ENCODE measurements around the gene MARCOL.

Gene MARCOL, protein sequence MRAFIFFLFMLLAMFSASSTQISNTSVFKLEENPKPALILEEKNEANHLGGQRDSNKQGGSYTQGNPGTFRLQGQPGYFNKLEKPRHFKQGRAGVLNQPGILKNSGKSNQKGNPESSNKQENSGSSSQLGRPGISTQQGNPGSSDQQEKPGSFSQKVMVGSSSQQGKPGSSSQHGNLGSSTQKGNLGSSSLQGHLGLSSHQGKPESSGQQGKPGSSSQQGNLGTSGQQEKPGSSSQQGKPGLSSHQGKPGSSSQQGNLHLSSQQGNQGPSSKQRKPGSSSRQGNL

DNA sequence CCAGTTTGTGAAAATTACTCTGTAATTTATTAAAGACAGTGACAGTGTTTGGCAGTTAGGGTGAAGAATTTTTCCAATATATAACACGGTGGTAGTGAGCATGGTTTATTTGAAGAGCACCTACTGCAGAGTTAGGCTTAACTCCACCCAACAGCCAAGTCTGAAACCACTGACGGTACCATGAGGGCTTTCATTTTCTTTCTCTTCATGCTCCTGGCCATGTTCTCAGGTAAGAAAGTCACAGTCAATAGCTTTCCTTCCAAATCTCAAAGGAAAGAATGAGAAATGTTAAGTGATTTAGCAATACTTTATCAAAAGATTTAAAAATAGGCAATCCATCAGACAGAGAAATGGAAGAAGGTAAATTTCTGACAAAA is at the start of gene MARCOL:
Gene MARCOL, plus strand, starts transcription at position 108 of the 377 bp plus-strand sequence. Its CDS starts 73 bp downstream, at position 181.
- DNase-seq (ENCODE audit: low spot score), result no peak

DNA sequence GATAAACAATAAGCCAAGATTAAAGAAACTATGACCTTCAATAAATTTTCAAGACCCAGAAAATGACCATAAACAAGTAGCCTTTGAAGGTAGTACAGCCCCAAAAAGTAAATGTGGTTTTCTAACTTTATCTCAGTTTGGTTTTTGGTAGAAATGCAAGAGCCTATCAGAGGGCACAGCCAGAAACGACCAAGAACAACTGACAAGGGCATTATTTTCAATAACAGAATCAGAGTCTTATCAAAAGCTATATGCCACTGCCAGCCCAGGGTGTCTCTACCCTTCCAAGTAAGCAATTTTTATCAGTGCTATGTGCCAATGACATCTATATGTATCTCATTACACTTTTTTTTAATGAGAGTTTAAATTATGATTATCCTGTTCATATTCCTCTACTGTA is 47.3 kb upstream of the MARCOL start:
- DNase-seq (ENCODE audit: low spot score), result no peak

DNA sequence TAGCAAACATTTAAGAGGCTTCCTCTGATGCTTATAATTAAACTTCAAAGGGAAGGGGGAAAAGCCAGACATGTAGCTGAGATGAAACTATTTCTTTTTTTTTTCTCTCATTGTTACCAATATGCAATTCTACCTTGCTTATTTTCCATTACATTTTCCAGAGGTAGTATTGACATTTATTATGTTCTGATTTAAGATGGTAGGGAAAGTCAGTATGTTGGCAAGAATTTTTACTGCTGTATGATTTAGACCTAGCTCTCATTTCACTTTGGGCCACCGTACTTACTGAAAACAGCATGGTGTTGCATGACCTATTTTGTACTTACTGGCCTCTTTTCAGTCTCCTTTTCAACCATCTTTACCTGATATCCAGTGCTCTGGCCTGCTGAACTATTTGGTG is 45.1 kb upstream of the MARCOL start:
- no peak for DNase-seq (ENCODE audit: low spot score)

DNA sequence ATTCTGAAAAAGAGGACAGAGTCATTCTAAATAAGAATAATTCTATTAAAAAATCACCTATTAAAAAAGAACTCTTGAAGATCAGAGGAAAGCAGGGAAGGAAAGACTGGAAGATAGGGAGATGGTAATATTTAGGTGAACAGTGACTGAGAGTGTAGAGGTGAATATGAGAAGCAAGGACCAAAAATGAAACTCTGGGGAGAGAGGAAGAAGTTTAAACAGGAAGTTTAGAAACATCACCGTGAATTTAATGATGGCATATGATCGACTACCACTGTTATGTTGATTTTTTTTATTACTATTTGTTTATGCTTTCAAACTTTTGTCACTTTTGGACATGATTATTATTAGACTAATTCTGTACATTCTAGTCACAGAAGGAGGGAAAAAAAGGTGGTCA is 37.2 kb upstream of the MARCOL start:
- no peak for DNase-seq (ENCODE audit: low spot score)

DNA sequence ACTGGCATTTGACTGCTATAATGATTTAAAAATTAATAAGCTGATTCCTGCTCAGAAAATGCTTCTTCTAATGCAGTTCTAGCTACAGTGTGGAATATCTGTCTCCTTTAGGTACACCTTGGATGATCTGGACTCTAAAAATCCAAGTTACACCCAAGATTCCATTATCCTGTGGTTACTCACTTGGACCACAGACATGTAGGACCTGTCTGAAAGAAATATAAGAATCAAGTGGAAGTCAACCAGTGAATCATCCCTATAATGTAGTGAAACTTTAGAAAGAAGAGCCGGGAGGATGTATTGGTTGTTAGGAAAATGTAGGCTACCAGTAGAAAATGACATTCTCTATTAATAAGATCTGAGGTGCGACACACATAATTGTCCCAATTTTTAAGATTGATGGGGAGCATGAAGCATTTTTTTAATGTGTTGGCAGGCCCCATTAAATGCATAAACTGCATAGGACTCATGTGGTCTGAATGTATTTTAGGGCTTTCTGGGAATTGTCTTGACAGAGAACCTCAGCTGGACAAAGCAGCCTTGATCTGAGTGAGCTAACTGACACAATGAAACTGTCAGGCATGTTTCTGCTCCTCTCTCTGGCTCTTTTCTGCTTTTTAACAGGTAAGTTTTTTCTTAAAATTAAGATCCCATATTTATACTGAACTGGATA is 35.7 kb upstream of the MARCOL start, which contains the start of gene SPINK6:
Gene SPINK6, plus strand, starts transcription at position 512 of the 673 bp plus-strand sequence. Its CDS starts 55 bp downstream, at position 567.
- no peak for DNase-seq (ENCODE audit: low spot score)

DNA sequence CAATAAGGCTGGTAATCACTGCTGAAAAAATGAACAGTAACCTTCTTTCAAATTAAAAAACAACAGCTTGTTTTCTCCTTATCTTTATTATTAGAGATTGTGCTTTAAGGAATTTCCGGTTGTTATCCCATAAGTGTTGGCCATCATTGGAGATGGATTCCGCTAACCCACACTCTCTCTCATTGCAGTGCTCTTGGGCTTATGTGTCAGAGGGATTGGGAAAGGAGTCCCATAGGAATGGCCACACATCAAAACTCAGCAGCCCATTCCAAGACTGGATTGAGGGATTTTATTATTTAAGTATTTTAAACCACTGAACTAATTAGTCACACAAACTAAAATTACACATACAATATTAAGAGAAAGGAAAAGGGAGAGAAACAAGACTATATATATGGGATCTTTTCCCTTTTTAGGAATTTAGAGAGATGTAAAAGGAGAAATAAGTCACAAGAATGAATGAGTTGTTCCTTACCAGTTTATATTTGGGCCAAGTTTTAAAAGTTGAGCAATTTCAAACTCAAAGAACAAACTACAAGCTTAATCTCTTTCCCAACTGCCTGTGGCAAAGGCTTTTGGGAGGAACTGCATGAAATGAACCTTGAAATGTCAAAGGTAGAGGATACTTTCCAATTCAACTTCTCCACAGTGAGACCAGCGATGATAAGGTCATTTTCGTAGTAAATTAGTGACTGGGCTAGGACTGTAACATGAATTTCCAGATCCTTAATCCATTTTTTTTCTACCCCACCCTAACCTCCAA is 33.1 kb upstream of the MARCOL start:
- DNase-seq (ENCODE audit: low spot score), result no peak

DNA sequence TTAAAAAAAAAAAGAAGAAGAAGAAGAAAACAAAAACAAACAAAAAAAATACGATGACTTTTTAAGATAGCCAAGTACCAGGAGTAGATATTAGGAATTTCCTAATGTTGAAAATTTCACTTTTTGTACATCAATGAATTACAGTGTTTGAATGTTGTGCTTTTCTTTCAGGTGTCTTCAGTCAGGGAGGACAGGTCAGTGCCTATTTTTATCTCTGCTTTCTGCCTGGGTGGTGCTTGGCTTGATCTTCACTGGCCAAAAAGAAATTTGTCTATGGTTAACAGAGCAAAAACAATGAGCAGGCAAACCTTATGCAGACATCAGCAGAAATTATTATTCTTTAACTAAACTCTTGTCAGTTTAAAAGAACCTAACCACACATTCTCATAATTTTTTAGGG is 32.5 kb upstream of the MARCOL start:
- no peak for DNase-seq (ENCODE audit: low spot score)

DNA sequence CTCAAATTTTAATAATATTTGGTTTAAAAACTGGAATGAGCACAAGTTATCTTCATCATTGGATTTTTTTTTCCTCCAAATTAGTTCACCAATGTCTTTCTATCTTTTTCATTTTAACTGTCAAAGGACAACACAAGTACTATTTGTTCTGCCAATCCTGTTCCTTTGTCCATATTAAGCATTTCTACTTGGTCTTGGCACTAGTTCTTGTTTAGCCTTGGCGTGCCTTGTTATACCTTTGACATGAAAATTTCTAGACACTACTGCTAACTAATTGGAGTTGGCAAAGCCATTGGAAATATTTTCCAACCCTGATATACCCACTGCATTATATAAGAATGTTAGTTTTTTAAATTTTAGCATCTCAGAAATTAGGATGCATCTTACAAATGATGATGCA is 31.7 kb upstream of the MARCOL start:
- no peak for DNase-seq (ENCODE audit: low spot score)

DNA sequence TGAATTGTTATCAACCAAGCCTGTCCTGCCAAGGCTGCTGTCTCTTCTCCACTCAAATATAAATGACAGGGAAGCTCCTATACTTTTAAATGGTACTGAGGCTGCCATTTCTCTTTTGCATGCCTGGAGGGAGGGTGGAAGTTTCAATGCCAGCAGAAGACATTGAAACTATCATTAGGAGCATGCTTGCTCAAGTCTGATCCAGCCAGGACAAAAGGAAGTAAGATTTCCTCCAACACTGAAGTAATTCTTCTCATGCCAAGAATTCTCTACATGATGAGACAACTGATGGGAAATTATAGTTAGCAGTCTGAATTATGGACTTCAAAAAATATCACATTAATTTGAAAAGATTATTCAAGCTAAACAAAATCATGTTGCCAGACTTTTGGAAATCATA is 30.1 kb upstream of the MARCOL start:
- DNase-seq (ENCODE audit: low spot score), result no peak

DNA sequence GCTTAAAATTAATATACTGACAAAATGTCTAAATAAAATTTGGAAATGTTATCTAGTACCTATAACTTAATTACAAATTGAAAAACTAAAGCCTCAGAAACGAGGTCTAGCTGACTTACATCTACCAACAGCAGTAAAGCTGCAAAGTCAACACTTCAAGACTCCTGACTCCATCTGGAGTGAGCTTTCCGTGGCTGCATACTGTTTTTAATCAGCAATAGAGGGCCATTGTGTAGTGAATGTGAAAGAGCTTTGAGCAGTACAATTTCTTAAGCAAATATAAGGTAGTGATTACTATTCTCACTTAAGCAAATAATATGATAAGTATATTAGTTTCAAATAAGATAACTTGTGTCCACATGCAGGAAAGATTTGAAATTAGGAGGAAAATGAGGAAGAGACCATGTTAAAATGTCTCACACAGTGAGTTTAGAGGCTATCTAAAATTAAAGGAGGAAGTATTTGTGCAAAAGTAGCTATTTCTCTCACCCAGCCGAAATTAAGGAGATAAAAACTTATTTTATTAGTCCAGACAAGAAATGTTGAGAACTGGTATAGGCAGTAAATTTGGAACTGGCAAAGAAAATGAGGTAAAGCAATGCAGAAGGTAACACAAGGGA is 29.1 kb upstream of the MARCOL start:
- no peak for DNase-seq (ENCODE audit: low spot score)

DNA sequence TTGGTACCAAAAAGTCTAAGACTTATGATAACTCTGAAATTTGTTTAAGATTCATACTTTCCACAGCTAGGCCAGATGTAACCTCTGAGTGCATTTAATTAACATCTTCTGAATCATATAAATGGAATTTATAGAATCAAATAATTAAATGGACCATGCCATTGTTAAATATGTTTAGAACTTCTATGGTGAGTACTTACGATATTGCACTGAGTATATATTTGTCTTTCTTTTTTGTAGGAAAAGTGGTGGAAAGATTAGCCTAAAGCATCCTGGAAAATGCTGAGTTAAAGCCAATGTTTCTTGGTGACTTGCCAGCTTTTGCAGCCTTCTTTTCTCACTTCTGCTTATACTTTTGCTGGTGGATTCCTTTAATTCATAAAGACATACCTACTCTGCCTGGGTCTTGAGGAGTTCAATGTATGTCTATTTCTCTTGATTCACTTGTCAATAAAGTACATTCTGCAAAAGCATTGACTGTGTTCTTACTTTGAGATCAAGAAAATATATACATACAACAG is 23.6 kb upstream of the MARCOL start:
- DNase-seq (ENCODE audit: low spot score), result no peak

DNA sequence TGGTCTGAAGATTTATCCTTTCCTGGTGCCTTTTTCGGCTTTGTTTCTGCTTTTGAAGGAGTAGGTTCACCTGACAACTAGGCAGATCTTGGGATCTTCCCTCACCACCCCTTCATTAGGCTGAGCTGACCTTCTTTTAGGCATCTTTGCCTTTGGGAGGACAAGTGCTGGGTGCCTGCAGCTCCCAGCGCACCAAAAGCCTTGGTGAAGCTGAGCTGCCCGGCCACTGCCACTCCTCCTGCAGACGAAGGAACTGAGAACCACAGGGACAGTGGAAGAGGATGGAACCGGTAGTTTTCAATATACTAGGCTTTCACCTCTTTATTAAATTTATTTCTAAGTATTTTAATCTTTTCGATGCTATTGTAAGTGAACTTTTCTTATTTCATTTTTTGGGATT is 16.8 kb upstream of the MARCOL start:
- DNase-seq (ENCODE audit: low spot score), result no peak

DNA sequence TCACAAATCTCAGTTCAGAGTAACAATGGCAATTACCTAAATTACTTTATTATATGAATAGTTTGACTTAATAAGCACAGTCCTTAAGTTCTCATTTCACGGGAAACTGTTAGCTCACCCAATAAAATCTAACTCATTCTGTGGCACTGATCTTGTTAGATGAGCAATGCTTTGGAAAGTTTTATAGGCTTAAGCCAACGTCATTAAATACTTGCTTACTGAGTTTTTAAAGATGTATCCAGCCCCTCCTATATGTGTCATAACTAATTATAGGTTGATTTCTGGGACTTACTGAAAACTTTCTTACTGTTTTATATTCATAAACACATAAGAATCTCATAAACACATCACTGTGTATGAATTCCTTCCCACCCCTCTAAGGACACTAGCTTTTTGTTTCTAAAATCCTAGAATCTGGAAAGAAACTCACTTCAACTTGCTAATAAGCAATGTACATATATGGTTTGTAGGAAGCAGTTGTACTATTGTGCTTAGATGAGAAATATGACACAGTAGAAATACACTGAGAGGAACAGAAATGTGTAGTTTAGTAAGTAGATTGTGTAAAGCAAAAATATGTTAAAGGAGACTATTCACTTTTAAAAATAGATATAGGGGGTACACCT is 14.1 kb upstream of the MARCOL start:
- no peak for DNase-seq (ENCODE audit: low spot score)

DNA sequence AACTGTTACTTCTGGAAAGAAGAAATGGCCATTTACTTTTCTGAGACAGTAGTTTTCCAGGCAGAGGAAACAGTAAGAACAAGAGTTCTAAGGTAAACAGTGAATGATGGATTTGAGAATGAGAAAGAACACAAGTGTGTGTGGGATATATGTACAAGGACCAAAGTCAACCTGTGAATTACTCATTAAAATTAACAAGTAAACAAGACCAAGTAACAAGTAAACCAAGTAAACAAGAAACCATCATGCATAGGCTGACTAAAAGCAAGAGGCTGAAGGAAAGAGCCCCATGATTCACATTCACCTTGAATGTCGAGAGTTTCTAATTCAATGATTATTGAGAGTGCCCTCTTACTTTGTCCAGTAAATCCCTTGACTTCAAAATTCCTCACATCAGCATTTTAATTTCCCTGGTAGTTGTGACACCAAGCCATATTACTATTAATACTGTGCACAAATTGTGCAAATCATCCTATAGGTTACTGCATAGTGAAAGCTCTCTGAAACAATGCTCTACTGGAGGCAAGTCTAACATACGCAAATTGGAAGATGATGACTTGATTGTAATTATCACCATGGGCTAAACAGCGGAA is 9.8 kb upstream of the MARCOL start:
- DNase-seq (ENCODE audit: low spot score), result no peak

DNA sequence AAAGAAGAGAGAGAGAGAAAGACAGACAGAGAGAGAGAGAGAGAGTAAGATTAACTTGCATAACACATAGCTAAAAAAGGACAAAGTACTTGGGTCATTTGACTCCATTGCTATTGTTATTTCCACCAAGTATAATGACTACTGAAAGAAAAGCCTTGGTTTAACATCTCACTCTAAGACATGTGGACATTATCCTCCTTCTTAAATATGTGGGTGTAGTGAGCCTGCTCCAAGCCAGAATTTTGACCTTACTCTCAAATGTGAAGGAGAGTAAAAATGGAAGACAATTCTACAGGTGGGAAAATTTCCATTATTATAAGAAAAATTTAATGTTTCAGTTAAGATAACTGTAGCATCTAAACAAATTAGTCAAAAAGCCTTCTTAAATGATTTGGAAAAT is 8.5 kb upstream of the MARCOL start:
- no peak for DNase-seq (ENCODE audit: low spot score)

DNA sequence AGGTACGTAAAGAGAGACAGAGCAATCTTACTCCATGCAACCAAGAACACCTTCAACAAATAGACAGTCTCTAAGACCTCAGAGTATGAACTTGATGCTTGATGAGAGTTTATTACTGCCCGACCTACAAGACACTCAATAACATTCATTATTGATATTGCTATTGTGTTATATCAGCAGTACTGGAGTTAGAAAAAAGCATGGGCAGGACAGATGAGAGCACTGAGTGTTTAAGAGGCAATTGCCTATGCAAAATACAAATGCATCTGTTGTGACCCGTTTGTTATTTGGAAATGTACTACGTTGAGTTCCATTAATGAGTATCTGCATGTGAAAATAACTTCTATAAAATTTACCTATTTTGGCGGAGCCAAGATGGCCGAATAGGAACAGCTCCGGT is 8.1 kb upstream of the MARCOL start:
- no peak for DNase-seq (ENCODE audit: low spot score)

DNA sequence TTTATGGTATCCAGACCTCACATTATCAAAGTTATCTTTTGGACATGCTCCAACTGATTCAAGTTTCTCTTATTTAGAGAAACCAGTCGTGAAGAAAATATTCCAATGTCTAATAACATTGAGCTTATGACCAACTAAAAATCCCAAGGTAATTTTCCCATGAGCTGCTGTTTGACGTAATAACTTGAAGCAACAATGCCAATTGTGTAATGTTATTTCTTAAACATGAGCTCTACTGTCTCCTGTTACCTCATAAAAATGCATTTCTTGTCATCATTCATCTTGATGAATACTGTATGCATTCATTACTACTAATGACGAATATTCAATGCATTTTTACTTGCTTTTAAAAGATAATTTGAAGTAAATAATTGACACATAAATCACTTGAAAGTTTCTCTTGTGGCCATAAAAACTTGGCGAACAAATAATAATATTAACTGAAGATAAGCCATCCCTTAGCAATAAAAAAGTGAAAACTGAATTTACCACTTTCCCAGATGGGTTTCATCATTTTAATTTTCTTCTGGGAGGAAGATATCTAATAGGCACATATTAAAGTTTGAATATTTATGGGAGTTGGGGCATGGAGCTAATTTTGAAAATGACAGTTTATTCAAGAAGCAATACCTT is 424 bp upstream of the MARCOL start:
- no peak for DNase-seq (ENCODE audit: low spot score)

DNA sequence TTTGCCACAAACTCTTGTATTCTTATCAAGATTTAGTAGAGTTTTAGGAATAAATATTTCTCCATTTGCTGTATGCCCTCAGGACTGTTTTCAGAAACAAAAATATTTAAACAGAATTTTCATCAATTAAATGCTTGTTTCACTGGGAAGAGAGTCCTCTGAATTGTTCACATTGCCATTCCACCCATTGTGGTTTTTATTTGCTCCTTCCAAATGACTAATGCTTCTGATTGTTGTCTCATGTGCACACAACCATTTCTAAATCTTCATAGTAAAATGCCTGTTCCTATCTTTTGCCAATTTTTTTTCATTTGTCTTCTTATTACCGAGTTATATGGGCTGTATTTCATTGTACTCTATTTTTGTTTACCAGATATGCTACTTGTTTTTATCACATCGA is 10.6 kb downstream of the MARCOL start:
- DNase-seq (ENCODE audit: low spot score), result no peak

DNA sequence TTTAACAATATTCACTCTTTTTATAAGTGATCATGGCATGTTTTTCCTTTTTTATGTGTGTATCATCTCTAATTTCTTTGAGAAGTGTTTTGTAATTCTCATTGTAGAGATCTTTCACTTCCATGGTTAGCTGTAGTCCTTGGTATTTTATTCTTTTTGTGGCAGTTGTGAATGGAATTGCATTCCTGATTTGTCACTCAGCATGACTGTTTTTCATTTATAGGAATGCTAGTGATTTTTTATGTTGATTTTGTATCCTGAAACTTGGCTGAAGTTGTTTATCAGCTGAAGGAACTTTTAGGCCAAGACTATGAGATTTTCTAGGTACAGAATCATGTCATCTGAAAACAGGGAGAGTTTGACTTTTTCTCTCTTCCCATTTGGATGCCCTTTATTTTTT is 17.1 kb downstream of the MARCOL start:
- no peak for DNase-seq (ENCODE audit: low spot score)

DNA sequence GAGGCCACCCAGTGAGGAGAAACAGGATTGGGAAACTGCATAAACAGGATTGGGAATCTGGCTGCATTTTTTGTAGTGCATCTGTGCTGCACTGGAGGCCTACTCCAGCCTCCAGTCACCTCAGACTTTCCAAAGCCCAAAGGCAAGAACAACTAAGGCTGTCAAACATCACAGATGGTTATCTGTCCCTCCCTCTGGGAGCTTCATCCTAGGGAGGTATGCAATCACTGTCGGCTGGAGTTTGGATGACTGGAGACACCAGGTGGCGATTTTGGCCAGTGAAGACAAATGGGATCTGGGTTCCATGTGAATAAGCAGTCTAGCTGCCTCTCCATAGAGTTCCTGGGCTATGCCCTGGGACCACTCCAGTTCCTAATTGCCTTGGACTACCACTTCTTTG is 21.0 kb downstream of the MARCOL start:
- DNase-seq (ENCODE audit: low spot score), result no peak

DNA sequence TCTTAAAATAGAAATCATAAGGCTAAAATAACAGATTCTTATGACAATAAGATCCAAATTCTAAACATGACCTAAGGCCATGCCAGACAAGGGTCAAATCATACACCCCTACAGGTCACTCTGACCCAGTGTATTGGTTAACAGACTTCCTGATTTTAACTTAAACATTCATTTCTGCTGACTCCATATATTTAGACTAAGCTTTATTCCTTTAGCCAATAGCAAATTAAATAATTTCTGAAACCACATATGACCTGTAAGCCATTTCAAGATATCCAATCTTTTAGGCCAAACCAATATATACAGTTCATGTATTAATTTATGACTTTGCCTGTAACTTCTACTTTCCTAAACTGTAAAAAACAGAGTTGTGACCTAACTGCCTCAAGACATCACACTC is 22.9 kb downstream of the MARCOL start:
- DNase-seq (ENCODE audit: low spot score), result no peak

Measured in hematopoietic multipotent progenitor cell treated with erythropoietin and hydrocortisone succinate and interleukin-3 and kit ligand, for 15 days (in vitro differentiated cells).